Spinal cord (tissue), 10 donors: ENCODE results near the gene PTCHD1. TPM values are rescaled to one million over a fixed set of nuclear protein-coding genes. Genes with fewer than 3 reads are reported as not detected.

Experiments used
- DNase-seq, 6 donors: peaks; one replicate each; pipeline versions ENCODE4 v3.0.0 to v3.0.0-alpha.2; 2013 to 2015; ENCODE audit warnings: low spot score in 6 of 6, low read depth in 4 of 6
- H3K27ac ChIP-seq: one replicate; pipeline ENCODE4 v1.5.1; 2013; ENCODE audit warnings: low read depth, low read length, control low read depth
- H3K27me3 ChIP-seq: one replicate; pipeline ENCODE4 v1.6.1; 2013; ENCODE audit warnings: low read length; ENCODE audit not compliant: control insufficient read depth, insufficient read depth
- H3K36me3 ChIP-seq: one replicate; pipeline ENCODE4 v1.6.1; 2013; ENCODE audit warnings: low read length; ENCODE audit not compliant: control insufficient read depth, insufficient read depth
- H3K4me1 ChIP-seq: one replicate; pipeline ENCODE4 v1.6.1; 2013; ENCODE audit warnings: low read length; ENCODE audit not compliant: control insufficient read depth, insufficient read depth
- H3K4me3 ChIP-seq: one replicate; pipeline ENCODE4 v1.5.1; 2013; ENCODE audit warnings: low read depth, low read length, control low read depth
- H3K9me3 ChIP-seq: one replicate; pipeline ENCODE4 v1.6.1; 2013; ENCODE audit warnings: low read length; ENCODE audit not compliant: control insufficient read depth, insufficient read depth
- WGBS: methylation state at CpG from one replicate; pipeline ENCODE4 v1.1.5; 2013; ENCODE audit warnings: missing lambda C conversion rate; ENCODE audit not compliant: insufficient coverage; 5-methylcytosine and 5-hydroxymethylcytosine counted together
- long read RNA-seq, 4 donors: transcript quantifications; one replicate each; lab custom pipeline, GENCODE V29; 2026
- polyA plus RNA-seq, 2 donors: library from polyadenylated mRNA; unstranded; fragments of 120-200 nt; gene quantifications; one replicate each; pipeline ENCODE4 v1.2.1, GENCODE V29; 2013; ENCODE audit not compliant: insufficient read length in 2 of 2
- total RNA-seq, 2 donors: library from RNA; depleted of rRNA in 1 of 2; stranded (reverse); fragments of 120-200 nt in 1 of 2; fragments of >200 nt in 1 of 2; gene quantifications; one replicate each; pipeline versions ENCODE4 v1.2.3 to v1.2.4, GENCODE V29; 2013 to 2014
- donor health status: healthy.

The PTCHD1 gene
- total RNA-seq (10 to 100 TPM in 1 of 2 donors, 1 to 10 TPM in 1; 3.4 to 13.3 TPM), polyA plus RNA-seq (1 to 10 TPM; 7.3 to 8.8 TPM)
- long read RNA-seq, donor 1, full-length matches to known transcripts, result 4 of 4 reads
- long read RNA-seq, donor 1, partial matches to known transcripts, result 0 of 4 reads
- long read RNA-seq, donor 1, other reads (novel, unspliced or antisense), result 0 of 4 reads
- long read RNA-seq, donor 2, result 0 reads
- long read RNA-seq, donor 3, full-length matches to known transcripts, result 4 of 4 reads
- long read RNA-seq, donor 3, partial matches to known transcripts, result 0 of 4 reads
- long read RNA-seq, donor 3, other reads (novel, unspliced or antisense), result 0 of 4 reads
- long read RNA-seq, donor 4, result 0 reads

- WGBS, result 26% methylated on average over 62 of the region's 64 CpGs
- Histone ChIP-seq H3K9me3 (no peaks in the 10 kb centered on the region), H3K4me1 (peaks cover 29% of the 10 kb centered on the region), H3K4me3 (peak within 1 kb of the TSS; percentile 49), H3K27ac (peak within 1 kb of the TSS; percentile 52), H3K36me3 (no peaks in the 10 kb centered on the region), H3K27me3 (peaks cover 37% of the 10 kb centered on the region)
- DNase-seq, result peak in 2 of 6 donors; percentile 21 to 55
Observed at GRCh38 chrX:23334848-23335599, at the start of gene PTCHD1. Gene PTCHD1, plus strand, starts transcription at chrX:23334849. Its CDS starts 27 bp downstream, at chrX:23334876.

GRCh38 chrX:23286731-23287130 lies 47.9 kb upstream of the PTCHD1 start:
- Histone ChIP-seq H3K4me3 (no peak overlapping the region), H3K27me3 (no peaks in the 10 kb centered on the region), H3K36me3 (no peaks in the 10 kb centered on the region), H3K9me3 (no peaks in the 10 kb centered on the region), H3K4me1 (no peaks in the 10 kb centered on the region), H3K27ac (no peak overlapping the region)
- DNase-seq, result peak in 1 of 6 donors; percentile 39
- 55% methylated on average over 2 of the region's 5 CpGs for WGBS

GRCh38 chrX:23287191-23287725 lies 47.4 kb upstream of the PTCHD1 start:
- no peaks in the 10 kb centered on the region for H3K27me3 ChIP-seq
- peak in 2 of 6 donors; percentile 14 to 27 for DNase-seq
- WGBS, result 71% methylated on average over 4 of the region's 5 CpGs
- H3K27ac ChIP-seq, result no peak overlapping the region
- no peak overlapping the region for H3K4me3 ChIP-seq
- H3K9me3 ChIP-seq, result no peaks in the 10 kb centered on the region
- no peaks in the 10 kb centered on the region for H3K36me3 ChIP-seq
- no peaks in the 10 kb centered on the region for H3K4me1 ChIP-seq

- no peaks in the 10 kb centered on the region for H3K36me3 ChIP-seq
- H3K4me3 ChIP-seq, result no peak overlapping the region
- H3K27me3 ChIP-seq, result no peaks in the 10 kb centered on the region
- H3K27ac ChIP-seq, result peak overlapping the region; percentile 42
- DNase-seq, result peak in 2 of 6 donors; percentile 11 to 25
- H3K9me3 ChIP-seq, result no peaks in the 10 kb centered on the region
- WGBS, result 51% methylated on average over 2 of the region's 8 CpGs
- H3K4me1 ChIP-seq, result peaks cover 7% of the 10 kb centered on the region
Observed at GRCh38 chrX:23292354-23292987, 42.2 kb upstream of the PTCHD1 start.

- Histone ChIP-seq H3K4me3 (no peak overlapping the region), H3K27ac (peak overlapping the region; percentile 42), H3K27me3 (no peaks in the 10 kb centered on the region), H3K36me3 (no peaks in the 10 kb centered on the region), H3K4me1 (peaks cover 7% of the 10 kb centered on the region), H3K9me3 (no peaks in the 10 kb centered on the region)
- WGBS, result 42% methylated on average over 6 of the region's 8 CpGs
- peak in 5 of 6 donors; percentile 17 to 77 (median 21) for DNase-seq
Observed at GRCh38 chrX:23292988-23293651, 41.5 kb upstream of the PTCHD1 start.

- no peaks in the 10 kb centered on the region for H3K9me3 ChIP-seq
- H3K4me1 ChIP-seq, result no peaks in the 10 kb centered on the region
- H3K36me3 ChIP-seq, result no peaks in the 10 kb centered on the region
- no peak for DNase-seq
- 83% methylated on average over 2 of the region's 4 CpGs for WGBS
- H3K4me3 ChIP-seq, result no peak overlapping the region
- peaks cover 5% of the 10 kb centered on the region for H3K27me3 ChIP-seq
- no peak overlapping the region for H3K27ac ChIP-seq
Observed at GRCh38 chrX:23304881-23305280, 29.8 kb upstream of the PTCHD1 start.

- no peak for DNase-seq
- Histone ChIP-seq H3K27ac (no peak overlapping the region), H3K4me3 (no peak overlapping the region), H3K4me1 (no peaks in the 10 kb centered on the region), H3K27me3 (peaks cover 2% of the 10 kb centered on the region), H3K9me3 (no peaks in the 10 kb centered on the region), H3K36me3 (no peaks in the 10 kb centered on the region)
- 79% methylated on average over 7 of the region's 8 CpGs for WGBS
Observed at GRCh38 chrX:23311731-23312130, 22.9 kb upstream of the PTCHD1 start.

- WGBS, result 93% methylated on average over 1 of the region's 3 CpGs
- Histone ChIP-seq H3K9me3 (no peaks in the 10 kb centered on the region), H3K4me3 (no peak overlapping the region), H3K4me1 (no peaks in the 10 kb centered on the region), H3K27me3 (peaks cover 2% of the 10 kb centered on the region), H3K36me3 (no peaks in the 10 kb centered on the region), H3K27ac (no peak overlapping the region)
- DNase-seq, result no peak
Observed at GRCh38 chrX:23312136-23312535, 22.5 kb upstream of the PTCHD1 start.
